HepG2 (cell line): Measurements from ENCODE around the gene LHFPL6. TPM values are rescaled to one million over a fixed set of nuclear protein-coding genes. Genes with fewer than 3 reads are reported as not detected.

Source experiments
- ATAC-seq: fragments of 200-7000 bp; cut with Tn5 transposase; 3 replicates; pipeline ENCODE4 v1.9.1; 2020; ENCODE audit warnings: mild to moderate bottlenecking, moderate library complexity
- BruUV-seq: library from RNA; stranded (reverse); fragments of 400-500 nt; replicated peaks from 2 replicates; lab custom pipeline; 2021; lab: Mats Ljungman, UMichigan
- CTCF ChIA-PET: fragments of 300-600 bp; formaldehyde crosslinking; extraction: SDS; loops from one replicate; lab custom pipeline; 2021; ENCODE audit warnings: low total read pairs, inconsistent platforms, low intra/inter-chr PET ratio; lab: Yijun Ruan, JAX
- POLR2A ChIA-PET: fragments of 350-600 bp; sonication (Branson Sonifier 250); formaldehyde crosslinking; loops from one replicate; lab custom pipeline; 2020; ENCODE audit warnings: antibody characterized with exemption, inconsistent platforms; lab: Yijun Ruan, JAX
- DNase-seq: peaks from one replicate; pipeline ENCODE4 v3.0.0-alpha.2; 2015; ENCODE audit warnings: low spot score
- FAIRE-seq: peaks from 3 replicates; lab custom pipeline; 2011; peaks lifted over from hg19 to GRCh38; lab: Jason Lieb, UNC
- H2AFZ ChIP-seq: one replicate; pipeline ENCODE4 v1.6.1; 2011; ENCODE audit warnings: low read length, inconsistent platforms
- H3K27ac ChIP-seq: fragments of 300-600 bp; 3 replicates; pipeline ENCODE4 v1.8.0; 2011; ENCODE audit warnings: mixed run types, mild to moderate bottlenecking, mixed read lengths, low read length, inconsistent platforms; ENCODE audit not compliant: insufficient read depth; ENCODE audit errors: extremely low read length
- H3K27me3 ChIP-seq, 2 experiments: fragments of 200-600 bp in 1 of 2; 2 replicates in 1 of 2; 3 replicates in 1 of 2; pipeline versions ENCODE4 v1.6.0 to v1.8.0; 2011; ENCODE audit warnings: low read length in 2 of 2, mild to moderate bottlenecking in 2 of 2, moderate library complexity in 2 of 2, inconsistent platforms in 1 of 2; ENCODE audit not compliant: insufficient read depth in 2 of 2, control insufficient read depth in 1 of 2
- H3K36me3 ChIP-seq, 2 experiments: fragments of 200-600 bp in 1 of 2; replicated peaks in 1 of 2; 2 replicates in 1 of 2; 3 replicates in 1 of 2; pipeline versions ENCODE4 v1.5.1 to v1.8.0; 2011; ENCODE audit warnings: low read length in 2 of 2, inconsistent platforms in 1 of 2; ENCODE audit not compliant: insufficient read depth in 2 of 2, control insufficient read depth in 1 of 2
- H3K4me1 ChIP-seq: 2 replicates; pipeline ENCODE4 v1.5.1; 2012; ENCODE audit warnings: low read length, inconsistent platforms; ENCODE audit not compliant: insufficient read depth
- H3K4me2 ChIP-seq: 2 replicates; pipeline ENCODE4 v1.6.0; 2011; ENCODE audit warnings: low read depth, low read length, inconsistent platforms
- H3K4me3 ChIP-seq, 3 experiments: fragments of 200-600 bp in 1 of 3; sonication (generic), shearing (Covaris generic) in 1 of 3; replicated peaks in 1 of 3; 2 replicates each; pipeline ENCODE4 v1.5.1; 2011 to 2016; ENCODE audit warnings: low read length in 3 of 3, inconsistent platforms in 2 of 3, low read depth in 2 of 3, mild to moderate bottlenecking in 2 of 3, control low read depth in 1 of 3, mixed read lengths in 1 of 3; ENCODE audit not compliant: insufficient read depth in 1 of 3
- H3K79me2 ChIP-seq: one replicate; pipeline ENCODE4 v1.6.1; 2011; ENCODE audit warnings: low read length, inconsistent platforms; ENCODE audit not compliant: insufficient read depth
- H3K9ac ChIP-seq: 2 replicates; pipeline ENCODE4 v1.6.0; 2011; ENCODE audit warnings: mild to moderate bottlenecking, low read depth, low read length, inconsistent platforms; ENCODE audit not compliant: insufficient read depth
- H3K9me3 ChIP-seq: 2 replicates; pipeline ENCODE4 v1.5.1; 2012; ENCODE audit warnings: mild to moderate bottlenecking, low read length
- H4K20me1 ChIP-seq: 2 replicates; pipeline ENCODE4 v1.6.0; 2011; ENCODE audit warnings: inconsistent platforms, mild to moderate bottlenecking, low read length, moderate library complexity; ENCODE audit not compliant: insufficient read depth
- AGO1 ChIP-seq: fragments of 200-400 bp; formaldehyde crosslinking; IDR thresholded peaks from 2 replicates; pipeline ENCODE4 v1.6.1; 2017; ENCODE audit warnings: mild to moderate bottlenecking, low read depth, low read length, moderate library complexity; ENCODE audit not compliant: poor library complexity, severe bottlenecking
- KAT7 ChIP-seq: IDR thresholded peaks from 2 replicates; pipeline ENCODE4 v1.6.1; 2018; ENCODE audit warnings: borderline replicate concordance, missing compliant biosample characterization
- NFE2L1 ChIP-seq: sonication (generic); formaldehyde crosslinking; IDR thresholded peaks from 2 replicates; pipeline ENCODE4 v1.4.0; 2020; ENCODE audit warnings: missing genetic modification reagents, mild to moderate bottlenecking, borderline replicate concordance
- SALL1 ChIP-seq: sonication (generic); formaldehyde crosslinking; IDR thresholded peaks from 2 replicates; pipeline ENCODE4 v1.8.0; 2022; ENCODE audit warnings: mild to moderate bottlenecking, missing genetic modification reagents
- ZNF468 ChIP-seq: sonication (generic); formaldehyde crosslinking; IDR thresholded peaks from 2 replicates; pipeline ENCODE4 v1.8.0; 2022; ENCODE audit warnings: mild to moderate bottlenecking, moderate library complexity, missing genetic modification reagents
- ZNF484 ChIP-seq: sonication (generic); formaldehyde crosslinking; IDR thresholded peaks from 2 replicates; pipeline ENCODE4 v1.5.1; 2020; ENCODE audit warnings: mild to moderate bottlenecking, low read depth, missing genetic modification reagents, borderline replicate concordance
- WGBS: methylation state at CpG from one replicate; pipeline ENCODE4 v1.1.6; 2017; ENCODE audit warnings: low lambda C conversion rate; 5-methylcytosine and 5-hydroxymethylcytosine counted together
- in situ Hi-C: cut with HindIII; loops from 2 replicates; pipeline ENCODE4 v1.10.0; 2017; ENCODE audit warnings: low pct_unique_long_range_greater_than_20kb; ENCODE audit not compliant: extremely low pct_ligation_motif_present
- intact Hi-C: fragments of 100-400 bp; cut with micrococcal nuclease; formaldehyde crosslinking; loops from one replicate; pipeline ENCODE4 v1.10.0; 2022; ENCODE audit not compliant: unreplicated experiment
- polyA plus RNA-seq, 8 experiments: library from polyadenylated mRNA; depleted of rRNA in 3 of 8; stranded (reverse) in 7 of 8; unstranded in 1 of 8; fragments of >200 nt; fragmentation: Illumina TruSeq in 4 of 8; extraction: Trizol in 4 of 8; gene quantifications; 2 replicates each; pipeline versions ENCODE4 v1.2.1 to v1.2.3, GENCODE V29; 2011 to 2016; ENCODE audit warnings: low read depth in 4 of 8, missing spikeins in 1 of 8, mixed read lengths in 1 of 8; ENCODE audit not compliant: insufficient read depth in 1 of 8
- total RNA-seq, 5 experiments: library from RNA; depleted of rRNA; stranded (reverse); fragments of >200 nt; fragmentation: Illumina TruSeq; extraction: Trizol; gene quantifications; 2 replicates each; pipeline ENCODE4 v1.2.3, GENCODE V29; 2016; ENCODE audit warnings: low read depth in 1 of 5
- TF ChIP-seq, protein P1 (sequence below): sonication (generic); formaldehyde crosslinking; IDR thresholded peaks from 2 replicates; pipeline ENCODE4 v1.5.1; 2020; ENCODE audit warnings: mild to moderate bottlenecking, missing genetic modification reagents
- TF ChIP-seq, protein P2 (sequence below): sonication (generic); formaldehyde crosslinking; IDR thresholded peaks from 2 replicates; pipeline ENCODE4 v1.5.0; 2020; ENCODE audit warnings: mild to moderate bottlenecking, missing genetic modification reagents, borderline replicate concordance

LHFPL6 gene
- total and polyA plus RNA-seq, 2 of the 13 experiments (the other 11 are each of a cell fraction or from before 2014, with no cell fraction given), result not detected

DNA sequence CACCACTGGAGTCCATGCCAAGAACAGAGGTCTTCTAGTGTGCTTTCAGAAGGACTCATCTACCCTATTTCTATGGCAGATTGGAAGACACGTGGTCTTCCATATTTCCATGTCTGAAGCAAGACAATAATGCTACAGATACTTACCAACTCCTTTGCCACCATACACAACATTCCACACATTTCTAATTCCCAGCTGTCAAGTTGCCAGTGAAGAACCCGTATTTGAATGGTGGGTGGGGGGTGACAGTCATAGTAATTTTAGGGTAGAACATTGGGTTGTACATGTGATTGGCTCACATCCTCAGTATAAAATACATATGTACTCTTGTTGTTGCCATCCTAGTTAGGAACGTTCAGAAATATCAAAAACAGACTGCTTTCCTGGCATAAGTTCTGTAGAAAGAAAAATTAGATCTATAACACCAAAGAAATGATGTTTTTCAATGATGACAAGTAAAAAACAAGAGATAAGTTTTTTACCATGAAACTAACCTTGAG, 69.3 kb downstream of the LHFPL6 start:
- Histone ChIP-seq H3K4me2 (no peak overlapping the region), H3K79me2 (no peaks in the 10 kb centered on the region), H3K4me1 (no peaks in the 10 kb centered on the region), H3K4me3 (no peak overlapping the region), H3K9me3 (no peaks in the 10 kb centered on the region), H4K20me1 (no peaks in the 10 kb centered on the region), H3K27me3 (no peaks in the 10 kb centered on the region), H3K27ac (no peak overlapping the region), H2AFZ (no peak overlapping the region), H3K36me3 (no peaks in the 10 kb centered on the region), H3K9ac (no peak overlapping the region)
- FAIRE-seq (no peak), DNase-seq (no peak), ATAC-seq (no peak)
- no TSS peak for BruUV-seq
- intact Hi-C loops (no loop called here), in situ Hi-C loops (no loop called here)
- ChIA-PET CTCF (no interaction called here), POLR2A (no interaction called here)
- WGBS, result 2% methylated on average over 3 of the region's 3 CpGs
- TF ChIP-seq ZNF468 (CRISPR knock-in tag) (no peak), AGO1 (no peak), SALL1 (CRISPR knock-in tag) (no peak), ZNF484 (CRISPR knock-in tag) (no peak), NFE2L1 (no peak), KAT7 (CRISPR knock-in tag) (no peak)
- TF ChIP-seq, protein P1, sequence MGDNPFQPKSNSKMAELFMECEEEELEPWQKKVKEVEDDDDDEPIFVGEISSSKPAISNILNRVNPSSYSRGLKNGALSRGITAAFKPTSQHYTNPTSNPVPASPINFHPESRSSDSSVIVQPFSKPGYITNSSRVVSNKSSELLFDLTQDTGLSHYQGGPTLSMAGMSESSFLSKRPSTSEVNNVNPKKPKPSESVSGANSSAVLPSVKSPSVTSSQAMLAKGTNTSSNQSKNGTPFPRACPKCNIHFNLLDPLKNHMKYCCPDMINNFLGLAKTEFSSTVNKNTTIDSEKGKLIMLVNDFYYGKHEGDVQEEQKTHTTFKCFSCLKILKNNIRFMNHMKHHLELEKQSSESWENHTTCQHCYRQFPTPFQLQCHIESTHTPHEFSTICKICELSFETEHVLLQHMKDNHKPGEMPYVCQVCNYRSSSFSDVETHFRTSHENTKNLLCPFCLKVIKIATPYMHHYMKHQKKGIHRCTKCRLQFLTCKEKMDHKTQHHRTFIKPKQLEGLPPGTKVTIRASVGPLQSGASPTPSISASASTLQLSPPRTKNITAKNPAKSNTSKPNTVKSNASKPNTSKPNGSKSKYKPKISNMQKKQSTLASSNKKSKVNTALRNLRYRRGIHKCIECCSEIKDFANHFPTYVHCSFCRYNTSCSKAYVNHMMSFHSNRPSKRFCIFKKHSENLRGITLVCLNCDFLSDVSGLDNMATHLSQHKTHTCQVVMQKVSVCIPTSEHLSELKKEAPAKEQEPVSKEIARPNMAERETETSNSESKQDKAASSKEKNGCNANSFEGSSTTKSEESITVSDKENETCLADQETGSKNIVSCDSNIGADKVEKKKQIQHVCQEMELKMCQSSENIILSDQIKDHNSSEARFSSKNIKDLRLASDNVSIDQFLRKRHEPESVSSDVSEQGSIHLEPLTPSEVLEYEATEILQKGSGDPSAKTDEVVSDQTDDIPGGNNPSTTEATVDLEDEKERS (CRISPR knock-in tag), result no peak
- TF ChIP-seq, protein P2, sequence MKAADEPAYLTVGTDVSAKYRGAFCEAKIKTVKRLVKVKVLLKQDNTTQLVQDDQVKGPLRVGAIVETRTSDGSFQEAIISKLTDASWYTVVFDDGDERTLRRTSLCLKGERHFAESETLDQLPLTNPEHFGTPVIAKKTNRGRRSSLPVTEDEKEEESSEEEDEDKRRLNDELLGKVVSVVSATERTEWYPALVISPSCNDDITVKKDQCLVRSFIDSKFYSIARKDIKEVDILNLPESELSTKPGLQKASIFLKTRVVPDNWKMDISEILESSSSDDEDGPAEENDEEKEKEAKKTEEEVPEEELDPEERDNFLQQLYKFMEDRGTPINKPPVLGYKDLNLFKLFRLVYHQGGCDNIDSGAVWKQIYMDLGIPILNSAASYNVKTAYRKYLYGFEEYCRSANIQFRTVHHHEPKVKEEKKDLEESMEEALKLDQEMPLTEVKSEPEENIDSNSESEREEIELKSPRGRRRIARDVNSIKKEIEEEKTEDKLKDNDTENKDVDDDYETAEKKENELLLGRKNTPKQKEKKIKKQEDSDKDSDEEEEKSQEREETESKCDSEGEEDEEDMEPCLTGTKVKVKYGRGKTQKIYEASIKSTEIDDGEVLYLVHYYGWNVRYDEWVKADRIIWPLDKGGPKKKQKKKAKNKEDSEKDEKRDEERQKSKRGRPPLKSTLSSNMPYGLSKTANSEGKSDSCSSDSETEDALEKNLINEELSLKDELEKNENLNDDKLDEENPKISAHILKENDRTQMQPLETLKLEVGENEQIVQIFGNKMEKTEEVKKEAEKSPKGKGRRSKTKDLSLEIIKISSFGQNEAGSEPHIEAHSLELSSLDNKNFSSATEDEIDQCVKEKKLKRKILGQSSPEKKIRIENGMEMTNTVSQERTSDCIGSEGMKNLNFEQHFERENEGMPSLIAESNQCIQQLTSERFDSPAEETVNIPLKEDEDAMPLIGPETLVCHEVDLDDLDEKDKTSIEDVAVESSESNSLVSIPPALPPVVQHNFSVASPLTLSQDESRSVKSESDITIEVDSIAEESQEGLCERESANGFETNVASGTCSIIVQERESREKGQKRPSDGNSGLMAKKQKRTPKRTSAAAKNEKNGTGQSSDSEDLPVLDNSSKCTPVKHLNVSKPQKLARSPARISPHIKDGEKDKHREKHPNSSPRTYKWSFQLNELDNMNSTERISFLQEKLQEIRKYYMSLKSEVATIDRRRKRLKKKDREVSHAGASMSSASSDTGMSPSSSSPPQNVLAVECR, result no peak
